ENCODE measurements around the gene HMG20B.

Gene HMG20B

DNA sequence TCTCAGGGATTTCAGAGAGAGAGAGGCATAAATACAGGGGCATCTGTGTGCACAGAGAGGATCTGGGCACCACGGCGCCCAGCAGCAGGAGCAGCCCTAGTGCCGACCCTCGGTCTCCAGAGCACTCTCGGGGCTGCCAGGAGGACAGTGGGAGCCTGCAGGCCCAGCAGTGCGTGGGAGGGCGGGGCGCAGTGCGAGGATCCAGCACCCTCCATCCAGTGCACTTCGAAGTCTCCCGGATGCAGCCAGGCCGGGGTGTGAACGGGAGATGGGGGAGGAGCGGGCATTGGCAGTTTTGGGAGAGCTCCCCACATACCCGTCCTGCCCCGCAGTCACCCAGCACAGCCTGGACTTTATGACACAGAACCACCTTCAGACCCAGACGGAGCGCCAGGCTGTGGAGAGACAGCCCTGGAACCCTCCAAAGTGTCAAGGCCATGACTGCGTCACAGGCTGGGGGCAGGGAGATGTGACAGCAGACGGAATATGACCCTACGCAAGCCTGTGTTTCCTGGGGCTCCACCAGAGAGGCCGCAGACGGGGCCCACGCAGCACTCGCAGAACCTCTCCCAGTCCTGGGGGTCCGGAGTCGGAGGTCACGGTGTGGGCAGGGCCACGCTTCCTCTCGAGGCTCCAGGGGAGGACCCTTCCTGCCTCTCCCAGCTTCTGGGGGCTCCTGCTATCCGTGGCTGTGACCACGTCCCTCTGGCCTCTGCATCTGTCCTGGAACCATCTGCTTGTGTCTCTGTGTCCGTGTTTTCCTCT, 48.5 kb upstream of the HMG20B start:
- no peak for ATAC-seq
- TF ChIP-seq CSDC2 (CRISPR knock-in tag; IDR thresholded peaks at IDR 0.05) (no peak), ZC3H10 (CRISPR knock-in tag; IDR thresholded peaks at IDR 0.05) (no peak), GLIS3 (CRISPR knock-in tag; IDR thresholded peaks at IDR 0.05) (no peak), BACH2 (CRISPR knock-in tag; IDR thresholded peaks at IDR 0.05; ENCODE audit: borderline replicate concordance) (no peak), ZNF565 (CRISPR knock-in tag; conservative IDR thresholded peaks at IDR 0.05; ENCODE audit: low read depth) (no peak), PATZ1 (CRISPR knock-in tag; IDR thresholded peaks at IDR 0.05; ENCODE audit: borderline replicate concordance) (no peak), CSRNP3 (CRISPR knock-in tag; IDR thresholded peaks at IDR 0.05) (no peak), ARNTL (CRISPR knock-in tag; IDR thresholded peaks at IDR 0.05; ENCODE audit: borderline replicate concordance, low read depth) (no peak), ISL1 (CRISPR knock-in tag; IDR thresholded peaks at IDR 0.05) (no peak), SNAI2 (CRISPR knock-in tag; IDR thresholded peaks at IDR 0.05) (no peak), CREB5 (CRISPR knock-in tag; IDR thresholded peaks at IDR 0.05; ENCODE audit: low read depth) (no peak), TOX (CRISPR knock-in tag; IDR thresholded peaks at IDR 0.05; ENCODE audit: borderline replicate concordance) (no peak), ZNF70 (CRISPR knock-in tag; IDR thresholded peaks at IDR 0.05) (no peak), RARB (CRISPR knock-in tag; IDR thresholded peaks at IDR 0.05) (no peak), ZFP30 (CRISPR knock-in tag; IDR thresholded peaks at IDR 0.05) (no peak), OSR1 (CRISPR knock-in tag; IDR thresholded peaks at IDR 0.05) (no peak), PPARA (CRISPR knock-in tag; IDR thresholded peaks at IDR 0.05; ENCODE audit: borderline replicate concordance) (no peak), TCF4 (CRISPR knock-in tag; IDR thresholded peaks at IDR 0.05; ENCODE audit: borderline replicate concordance) (no peak)
- TF ChIP-seq, protein P1, sequence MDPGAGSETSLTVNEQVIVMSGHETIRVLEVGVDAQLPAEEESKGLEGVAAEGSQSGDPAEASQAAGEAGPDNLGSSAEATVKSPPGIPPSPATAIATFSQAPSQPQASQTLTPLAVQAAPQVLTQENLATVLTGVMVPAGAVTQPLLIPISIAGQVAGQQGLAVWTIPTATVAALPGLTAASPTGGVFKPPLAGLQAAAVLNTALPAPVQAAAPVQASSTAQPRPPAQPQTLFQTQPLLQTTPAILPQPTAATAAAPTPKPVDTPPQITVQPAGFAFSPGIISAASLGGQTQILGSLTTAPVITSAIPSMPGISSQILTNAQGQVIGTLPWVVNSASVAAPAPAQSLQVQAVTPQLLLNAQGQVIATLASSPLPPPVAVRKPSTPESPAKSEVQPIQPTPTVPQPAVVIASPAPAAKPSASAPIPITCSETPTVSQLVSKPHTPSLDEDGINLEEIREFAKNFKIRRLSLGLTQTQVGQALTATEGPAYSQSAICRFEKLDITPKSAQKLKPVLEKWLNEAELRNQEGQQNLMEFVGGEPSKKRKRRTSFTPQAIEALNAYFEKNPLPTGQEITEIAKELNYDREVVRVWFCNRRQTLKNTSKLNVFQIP (CRISPR knock-in tag; IDR thresholded peaks at IDR 0.05; ENCODE audit: borderline replicate concordance, low read depth), result no peak

DNA sequence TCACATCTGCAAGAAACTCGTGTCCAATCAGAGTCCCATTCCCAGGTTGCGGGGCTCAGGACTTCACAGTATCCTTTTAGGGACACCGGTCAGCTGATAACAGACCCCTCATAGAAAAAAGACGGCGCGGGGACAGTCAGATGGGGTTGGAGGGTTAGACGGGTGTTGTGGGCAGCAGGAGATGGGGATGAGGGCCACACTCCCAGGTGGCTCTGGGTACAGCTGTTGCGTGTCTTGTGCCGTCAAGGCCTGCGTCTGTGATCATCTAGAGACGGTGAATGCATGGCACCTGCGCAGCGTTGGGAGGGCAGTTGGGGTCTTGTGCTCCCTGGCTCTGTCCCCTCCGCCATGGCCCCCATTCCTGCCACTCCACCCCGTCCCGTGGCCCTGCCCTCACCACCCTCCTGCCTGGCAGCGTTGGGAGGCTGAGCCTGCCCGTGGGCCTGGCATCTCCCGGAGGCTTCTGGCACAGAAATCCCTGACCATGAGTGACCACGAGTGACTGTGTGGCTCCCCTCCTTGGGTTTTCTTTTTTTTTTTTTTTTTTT, 47.8 kb upstream of the HMG20B start:
- ATAC-seq, result no peak
- no peak for TF ChIP-seq CSDC2 (CRISPR knock-in tag; IDR thresholded peaks at IDR 0.05)
- no peak for TF ChIP-seq ARNTL (CRISPR knock-in tag; IDR thresholded peaks at IDR 0.05; ENCODE audit: borderline replicate concordance, low read depth)
- TF ChIP-seq RARB (CRISPR knock-in tag; IDR thresholded peaks at IDR 0.05), result no peak
- no peak for TF ChIP-seq PPARA (CRISPR knock-in tag; IDR thresholded peaks at IDR 0.05; ENCODE audit: borderline replicate concordance)
- no peak for TF ChIP-seq ZC3H10 (CRISPR knock-in tag; IDR thresholded peaks at IDR 0.05)
- no peak for TF ChIP-seq ZNF8 (CRISPR knock-in tag; IDR thresholded peaks at IDR 0.05)
- no peak for TF ChIP-seq SNAI2 (CRISPR knock-in tag; IDR thresholded peaks at IDR 0.05)
- TF ChIP-seq, protein P2, sequence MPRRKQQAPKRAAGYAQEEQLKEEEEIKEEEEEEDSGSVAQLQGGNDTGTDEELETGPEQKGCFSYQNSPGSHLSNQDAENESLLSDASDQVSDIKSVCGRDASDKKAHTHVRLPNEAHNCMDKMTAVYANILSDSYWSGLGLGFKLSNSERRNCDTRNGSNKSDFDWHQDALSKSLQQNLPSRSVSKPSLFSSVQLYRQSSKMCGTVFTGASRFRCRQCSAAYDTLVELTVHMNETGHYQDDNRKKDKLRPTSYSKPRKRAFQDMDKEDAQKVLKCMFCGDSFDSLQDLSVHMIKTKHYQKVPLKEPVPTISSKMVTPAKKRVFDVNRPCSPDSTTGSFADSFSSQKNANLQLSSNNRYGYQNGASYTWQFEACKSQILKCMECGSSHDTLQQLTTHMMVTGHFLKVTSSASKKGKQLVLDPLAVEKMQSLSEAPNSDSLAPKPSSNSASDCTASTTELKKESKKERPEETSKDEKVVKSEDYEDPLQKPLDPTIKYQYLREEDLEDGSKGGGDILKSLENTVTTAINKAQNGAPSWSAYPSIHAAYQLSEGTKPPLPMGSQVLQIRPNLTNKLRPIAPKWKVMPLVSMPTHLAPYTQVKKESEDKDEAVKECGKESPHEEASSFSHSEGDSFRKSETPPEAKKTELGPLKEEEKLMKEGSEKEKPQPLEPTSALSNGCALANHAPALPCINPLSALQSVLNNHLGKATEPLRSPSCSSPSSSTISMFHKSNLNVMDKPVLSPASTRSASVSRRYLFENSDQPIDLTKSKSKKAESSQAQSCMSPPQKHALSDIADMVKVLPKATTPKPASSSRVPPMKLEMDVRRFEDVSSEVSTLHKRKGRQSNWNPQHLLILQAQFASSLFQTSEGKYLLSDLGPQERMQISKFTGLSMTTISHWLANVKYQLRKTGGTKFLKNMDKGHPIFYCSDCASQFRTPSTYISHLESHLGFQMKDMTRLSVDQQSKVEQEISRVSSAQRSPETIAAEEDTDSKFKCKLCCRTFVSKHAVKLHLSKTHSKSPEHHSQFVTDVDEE (CRISPR knock-in tag; IDR thresholded peaks at IDR 0.05), result no peak
- TF ChIP-seq PATZ1 (CRISPR knock-in tag; IDR thresholded peaks at IDR 0.05; ENCODE audit: borderline replicate concordance), result no peak
- TF ChIP-seq ISL1 (CRISPR knock-in tag; IDR thresholded peaks at IDR 0.05), result no peak
- TF ChIP-seq ZFP3 (CRISPR knock-in tag; IDR thresholded peaks at IDR 0.05), result no peak
- no peak for TF ChIP-seq TCF4 (CRISPR knock-in tag; IDR thresholded peaks at IDR 0.05; ENCODE audit: borderline replicate concordance)

Data from SK-N-SH treated with all-trans-retinoic acid at 6 μM for 48 hours (cell line).